K562 (cell line): ENCODE results near the gene CMTM1. TPM values are rescaled to one million over a fixed set of nuclear protein-coding genes. Genes with fewer than 3 reads are reported as not detected.

Experiments
- CCNT2 ChIP-seq: IDR thresholded peaks from 2 replicates; pipeline ENCODE4 v1.6.1; 2011; ENCODE audit warnings: borderline replicate concordance, low read depth, mild to moderate bottlenecking, moderate library complexity, mixed read lengths, low read length; ENCODE audit not compliant: insufficient read length; ENCODE audit errors: extremely low read depth
- CXXC5 ChIP-seq: fragments of 250-450 bp; sonication (Bioruptor Pico); IDR thresholded peaks from 2 replicates; pipeline ENCODE4 v1.8.0; 2022; ENCODE audit warnings: inconsistent platforms, mild to moderate bottlenecking, moderate library complexity
- E2F6 ChIP-seq, 2 experiments: IDR thresholded peaks; 2 replicates each; pipeline ENCODE4 v1.6.1; 2011; ENCODE audit warnings: borderline replicate concordance in 1 of 2, control low read depth in 1 of 2, low read depth in 1 of 2, low read length in 1 of 2, mild to moderate bottlenecking in 1 of 2, mixed read lengths in 1 of 2, moderate library complexity in 1 of 2; ENCODE audit not compliant: insufficient read depth in 1 of 2, insufficient read length in 1 of 2, poor library complexity in 1 of 2, severe bottlenecking in 1 of 2; ENCODE audit errors: extremely low read depth in 1 of 2
- EP400 ChIP-seq: fragments of 450-650 bp; IDR thresholded peaks from 2 replicates; pipeline ENCODE4 v1.6.1; 2017; ENCODE audit warnings: antibody characterized with exemption, mild to moderate bottlenecking, moderate library complexity
- ESRRA ChIP-seq: fragments of 450-650 bp; IDR thresholded peaks from 2 replicates; pipeline ENCODE4 v1.6.1; 2014; ENCODE audit warnings: low read depth, mild to moderate bottlenecking, moderate library complexity, borderline replicate concordance
- FOXO4 ChIP-seq: fragments of 450-650 bp; formaldehyde crosslinking; IDR thresholded peaks from 2 replicates; pipeline ENCODE4 v1.4.0; 2020; ENCODE audit warnings: mild to moderate bottlenecking, moderate library complexity
- FOXP1 ChIP-seq: sonication (generic); formaldehyde crosslinking; IDR thresholded peaks from 2 replicates; pipeline ENCODE4 v1.8.0; 2022; ENCODE audit warnings: mild to moderate bottlenecking, missing genetic modification reagents
- GABPA ChIP-seq: fragments of 200-800 bp; sonication (Bioruptor generic); conservative IDR thresholded peaks from 2 replicates; pipeline ENCODE4 v1.6.1; 2016; ENCODE audit warnings: low read depth, missing genetic modification characterization, missing compliant biosample characterization
- KAT7 ChIP-seq: sonication (generic); formaldehyde crosslinking; IDR thresholded peaks from 2 replicates; pipeline ENCODE4 v1.8.0; 2022; ENCODE audit warnings: missing genetic modification reagents, mild to moderate bottlenecking, borderline replicate concordance
- POLR2A ChIP-seq: fragments of 450-650 bp; conservative IDR thresholded peaks from 2 replicates; pipeline ENCODE4 v1.6.1; 2016
- POLR2H ChIP-seq: IDR thresholded peaks from 2 replicates; pipeline ENCODE4 v1.6.1; 2016; ENCODE audit warnings: missing genetic modification characterization, low read depth, mild to moderate bottlenecking, control low read depth, missing compliant biosample characterization, moderate library complexity
- RBM22 ChIP-seq: fragments of 200-400 bp; formaldehyde crosslinking; IDR thresholded peaks from 2 replicates; pipeline ENCODE4 v1.6.1; 2018; ENCODE audit warnings: low read length, low read depth; ENCODE audit not compliant: poor library complexity, severe bottlenecking
- RERE ChIP-seq: sonication (generic); formaldehyde crosslinking; IDR thresholded peaks from 2 replicates; pipeline ENCODE4 v1.8.0; 2023; ENCODE audit warnings: missing genetic modification reagents, mild to moderate bottlenecking, borderline replicate concordance
- TBP ChIP-seq: optimal IDR thresholded peaks from 2 replicates; pipeline ENCODE3; 2011; ENCODE audit warnings: low read depth, low read length, improper control_type of control experiment
- ZNF511 ChIP-seq: sonication (generic); formaldehyde crosslinking; IDR thresholded peaks from 2 replicates; pipeline ENCODE4 v1.8.0; 2022; ENCODE audit warnings: mild to moderate bottlenecking, missing genetic modification reagents
- ZZZ3 ChIP-seq: fragments of 450-650 bp; IDR thresholded peaks from 2 replicates; pipeline ENCODE4 v1.6.1; 2016; ENCODE audit warnings: antibody characterized with exemption, mild to moderate bottlenecking, moderate library complexity
- polyA plus RNA-seq, 8 experiments: library from polyadenylated mRNA; depleted of rRNA in 4 of 8; stranded (reverse) in 5 of 8; unstranded in 3 of 8; fragments of >200 nt; fragmentation: Nextera tagmentation in 2 of 8; fragmentation: Illumina TruSeq in 1 of 8; extraction: Ambion mirVana in 2 of 8; extraction: Trizol in 1 of 8; gene quantifications; 2 replicates each; pipeline versions ENCODE4 v1.2.1 to v1.2.3, GENCODE V29; 2011 to 2014; ENCODE audit warnings: inconsistent platforms in 1 of 8, missing spikeins in 1 of 8
- total RNA-seq, 7 experiments: library from RNA; depleted of rRNA in 6 of 7; stranded (reverse); fragments of >200 nt in 6 of 7; fragmentation: Illumina TruSeq in 2 of 7; extraction: Trizol in 2 of 7; gene quantifications; 2 replicates each; pipeline versions ENCODE4 v1.2.1 to v1.2.3, GENCODE V29; 2011 to 2021; ENCODE audit warnings: low replicate concordance in 1 of 7

Gene CMTM1
- total and polyA plus RNA-seq, 9 of the 15 experiments (the other 6 are each of a cell fraction or from before 2014, with no cell fraction given) = 0.25 to 2.6 (median 1.1) TPM; not detected in 2

- TF ChIP-seq RERE (CRISPR knock-in tag) (peak; percentile 90; the same call in 1 of the 2 replicates), POLR2H (tag) (peak; percentile 51), POLR2A (peak; percentile 66), CCNT2 (peak; percentile 25), KAT7 (peak; percentile 76; the same call in 1 of the 2 replicates), E2F6 (IDR thresholded peaks at IDR 0.05; ENCODE audit: borderline replicate concordance in 1 of 2, extremely low read depth in 1 of 2, insufficient read depth in 1 of 2, insufficient read length in 1 of 2, low read depth in 1 of 2, low read length in 1 of 2, poor library complexity in 1 of 2, severe bottlenecking in 1 of 2) (peak; percentile 8 to 54), CXXC5 (CRISPR knock-in tag) (peak; percentile 74), GABPA (peak; percentile 84), ESRRA (peak; percentile 32; the same call in 1 of the 2 replicates), FOXO4 (0 out of 2 replicates have a peak, but pooled peaks have one; percentile 9), ZNF511 (peak; percentile 21; the same call in 1 of the 2 replicates), ZZZ3 (no peak), TBP (peak; percentile 53), FOXP1 (CRISPR knock-in tag) (0 out of 2 replicates have a peak, but pooled peaks have one; percentile 67), RBM22 (peak; percentile 71), EP400 (0 out of 2 replicates have a peak, but pooled peaks have one; percentile 36)
Measured at GRCh38 chr16:66549284-66550131, 16.7 kb upstream of the CMTM1 start, which contains the start of gene TK2 (continued).
